Fibroblast of mammary gland (primary cell): ENCODE data around the gene TARP.
A peak's percentile ranks its signal among the peaks of the same experiment; 100 is the strongest.

Source experiments
- DNase-seq: peaks from one replicate; pipeline ENCODE4 v3.0.0-alpha.2; 2010; ENCODE audit warnings: low read depth
- H3K4me3 ChIP-seq: 2 replicates; pipeline ENCODE4 v1.5.1; 2011; ENCODE audit warnings: low read depth, mild to moderate bottlenecking, low read length, moderate library complexity; ENCODE audit not compliant: control insufficient read depth
- TF ChIP-seq, protein P1 (sequence below): conservative IDR thresholded peaks from 2 replicates; pipeline ENCODE4 v1.5.1; 2011; ENCODE audit warnings: low read depth, low read length, inconsistent platforms; ENCODE audit not compliant: control insufficient read depth, insufficient read depth

Gene TARP

DNA sequence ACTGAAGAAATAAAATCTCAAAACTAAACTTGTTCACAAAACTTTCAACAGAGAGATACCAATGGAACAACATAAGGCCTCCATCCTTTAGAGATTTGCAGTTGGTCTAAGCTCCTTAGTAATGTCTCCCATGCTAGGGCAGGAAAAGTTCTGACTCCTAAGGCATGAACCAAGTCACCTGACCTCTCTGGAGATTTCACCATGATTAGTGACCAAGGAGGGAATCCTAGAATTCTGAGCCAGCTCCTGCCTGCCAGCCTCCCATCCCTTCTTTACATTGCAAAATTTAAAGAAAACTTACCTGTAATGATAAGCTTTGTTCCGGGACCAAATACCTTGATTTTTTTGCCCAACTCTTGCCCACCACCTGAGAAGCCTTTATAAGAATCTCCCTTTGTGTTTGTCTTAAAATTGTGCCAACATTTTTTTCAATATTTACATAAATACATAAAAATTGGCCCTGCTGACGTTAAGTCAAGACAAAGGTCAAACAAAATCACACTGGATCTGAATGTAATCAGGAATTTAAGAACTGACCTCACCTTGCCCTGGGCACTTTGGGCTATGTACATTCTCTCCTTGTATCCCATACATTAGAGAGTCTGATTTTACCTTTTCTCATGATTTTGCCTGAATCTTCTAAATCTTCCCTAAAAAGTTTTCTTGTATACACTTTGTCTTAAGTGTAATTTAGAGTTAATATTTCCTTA, at the start of gene TARP:
TARP (minus strand) TSS at position 351 of the 710 bp plus-strand sequence.
- TF ChIP-seq, protein P1, sequence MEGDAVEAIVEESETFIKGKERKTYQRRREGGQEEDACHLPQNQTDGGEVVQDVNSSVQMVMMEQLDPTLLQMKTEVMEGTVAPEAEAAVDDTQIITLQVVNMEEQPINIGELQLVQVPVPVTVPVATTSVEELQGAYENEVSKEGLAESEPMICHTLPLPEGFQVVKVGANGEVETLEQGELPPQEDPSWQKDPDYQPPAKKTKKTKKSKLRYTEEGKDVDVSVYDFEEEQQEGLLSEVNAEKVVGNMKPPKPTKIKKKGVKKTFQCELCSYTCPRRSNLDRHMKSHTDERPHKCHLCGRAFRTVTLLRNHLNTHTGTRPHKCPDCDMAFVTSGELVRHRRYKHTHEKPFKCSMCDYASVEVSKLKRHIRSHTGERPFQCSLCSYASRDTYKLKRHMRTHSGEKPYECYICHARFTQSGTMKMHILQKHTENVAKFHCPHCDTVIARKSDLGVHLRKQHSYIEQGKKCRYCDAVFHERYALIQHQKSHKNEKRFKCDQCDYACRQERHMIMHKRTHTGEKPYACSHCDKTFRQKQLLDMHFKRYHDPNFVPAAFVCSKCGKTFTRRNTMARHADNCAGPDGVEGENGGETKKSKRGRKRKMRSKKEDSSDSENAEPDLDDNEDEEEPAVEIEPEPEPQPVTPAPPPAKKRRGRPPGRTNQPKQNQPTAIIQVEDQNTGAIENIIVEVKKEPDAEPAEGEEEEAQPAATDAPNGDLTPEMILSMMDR = no peak
- no peak within 1 kb of the TSS for H3K4me3 ChIP-seq
- no peak for DNase-seq

DNA sequence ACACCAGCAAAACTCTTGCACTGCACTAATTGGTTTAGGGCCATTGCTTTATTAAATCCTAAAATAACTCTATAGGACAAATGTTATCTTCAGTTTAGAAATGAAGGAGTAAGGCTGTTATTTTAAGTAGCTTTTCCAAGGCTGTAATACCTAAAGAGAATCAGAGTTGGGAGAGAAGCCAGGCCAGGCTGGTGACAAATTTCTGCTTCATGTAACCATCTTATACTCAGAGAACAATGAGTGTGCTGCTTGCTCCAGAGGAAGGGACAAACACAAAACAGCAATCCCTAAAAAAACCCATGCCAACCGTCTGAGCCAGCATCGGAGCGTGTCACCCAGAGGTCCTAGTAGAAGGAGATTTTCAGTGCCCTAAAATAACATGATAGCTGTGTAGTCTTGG, 49.7 kb upstream of the TARP start:
- H3K4me3 ChIP-seq = no peak overlapping the region
- DNase-seq = peak; percentile 40
- TF ChIP-seq, protein P1 = no peak

DNA sequence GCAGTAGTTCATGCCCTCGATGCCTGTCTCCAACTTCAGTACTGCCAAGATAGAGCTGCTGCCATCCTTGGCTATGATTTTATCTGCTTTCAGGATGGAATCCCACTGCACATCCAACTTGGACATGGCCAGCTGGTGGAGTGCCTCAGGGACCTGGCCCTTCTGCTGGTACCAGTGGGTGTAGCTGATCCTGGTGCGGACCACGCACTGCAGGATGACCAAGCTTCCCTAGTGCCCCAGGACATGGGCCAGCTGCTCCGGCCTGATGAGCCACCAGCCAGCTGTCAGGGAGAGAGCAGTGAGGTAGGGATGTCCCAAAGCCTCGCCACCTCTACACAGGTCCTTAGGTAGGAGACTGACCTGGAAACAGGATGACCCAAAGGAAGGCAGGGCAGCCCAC, 49.0 kb upstream of the TARP start:
- TF ChIP-seq, protein P1 = no peak
- DNase-seq = no peak
- no peak overlapping the region for H3K4me3 ChIP-seq

DNA sequence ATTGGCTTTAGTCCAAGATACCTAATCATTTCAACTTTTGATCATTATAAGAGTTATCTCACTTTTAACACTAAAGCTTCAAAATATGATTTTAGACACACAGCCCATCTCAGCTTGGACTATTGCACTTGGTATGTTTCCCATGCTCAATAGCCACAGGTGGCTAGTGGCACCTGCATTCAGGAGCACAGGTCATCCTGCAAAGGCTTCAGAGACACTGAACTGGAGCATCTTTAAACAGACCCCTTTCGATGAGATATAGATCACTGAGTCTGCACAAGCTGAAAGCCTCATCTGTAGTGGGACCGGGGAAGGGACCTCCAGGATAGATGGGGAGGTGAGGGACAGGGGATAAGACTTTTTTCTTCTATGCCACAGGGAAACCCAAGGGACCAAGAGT, 48.5 kb upstream of the TARP start:
- TF ChIP-seq, protein P1 = no peak
- no peak for DNase-seq
- H3K4me3 ChIP-seq = no peak overlapping the region

DNA sequence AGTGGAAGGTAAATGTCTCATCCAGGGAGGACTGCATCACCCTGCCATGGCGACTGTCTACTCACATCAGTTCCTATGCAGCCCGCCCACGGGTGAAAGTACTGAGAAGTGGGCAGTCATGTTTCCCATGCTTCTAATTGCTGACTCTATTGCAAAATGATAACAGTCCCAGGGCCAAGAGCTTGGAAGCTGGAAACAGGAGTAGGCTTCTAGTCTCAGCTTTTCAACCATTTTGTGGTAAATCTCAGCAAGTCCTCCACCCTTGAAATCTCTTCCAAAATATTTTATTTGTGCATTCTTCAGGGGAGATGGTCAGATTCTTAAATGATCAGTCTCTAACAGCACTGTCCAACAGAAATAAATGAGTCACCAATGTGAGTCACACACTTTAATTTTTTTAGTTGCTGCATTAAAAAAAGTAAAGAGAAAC, 48.1 kb upstream of the TARP start:
- H3K4me3 ChIP-seq = no peak overlapping the region
- peak; percentile 88 for DNase-seq
- TF ChIP-seq, protein P1 = no peak

DNA sequence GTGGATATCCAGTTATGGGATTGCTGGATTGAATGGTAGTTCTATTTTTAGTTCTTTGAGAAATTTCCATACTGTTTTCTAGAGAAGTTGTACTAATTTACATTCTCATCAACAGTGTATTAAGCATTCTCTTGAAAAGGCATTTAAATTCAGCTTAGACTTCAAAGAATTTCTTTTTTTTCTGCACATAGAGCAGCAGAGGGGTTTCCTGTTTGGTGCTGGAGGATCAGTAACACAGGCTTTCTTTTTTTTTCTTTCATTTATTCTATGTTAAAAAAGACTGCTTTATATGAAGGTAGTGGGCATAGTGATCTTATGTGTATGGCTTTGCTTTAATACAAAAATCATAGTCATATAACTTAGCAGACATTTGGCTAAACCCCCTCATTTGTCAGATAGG, 47.6 kb upstream of the TARP start:
- no peak overlapping the region for H3K4me3 ChIP-seq
- TF ChIP-seq, protein P1 = no peak
- no peak for DNase-seq
